GM21737 (cell line): ENCODE measurements around the gene PDXK.

Experiments
- ATAC-seq: cut with Tn5 transposase; IDR thresholded peaks from one replicate; pipeline ENCODE4 v1.9.1; 2021; ENCODE audit warnings: mild to moderate bottlenecking, moderate library complexity; ENCODE audit not compliant: unreplicated experiment

PDXK gene

DNA sequence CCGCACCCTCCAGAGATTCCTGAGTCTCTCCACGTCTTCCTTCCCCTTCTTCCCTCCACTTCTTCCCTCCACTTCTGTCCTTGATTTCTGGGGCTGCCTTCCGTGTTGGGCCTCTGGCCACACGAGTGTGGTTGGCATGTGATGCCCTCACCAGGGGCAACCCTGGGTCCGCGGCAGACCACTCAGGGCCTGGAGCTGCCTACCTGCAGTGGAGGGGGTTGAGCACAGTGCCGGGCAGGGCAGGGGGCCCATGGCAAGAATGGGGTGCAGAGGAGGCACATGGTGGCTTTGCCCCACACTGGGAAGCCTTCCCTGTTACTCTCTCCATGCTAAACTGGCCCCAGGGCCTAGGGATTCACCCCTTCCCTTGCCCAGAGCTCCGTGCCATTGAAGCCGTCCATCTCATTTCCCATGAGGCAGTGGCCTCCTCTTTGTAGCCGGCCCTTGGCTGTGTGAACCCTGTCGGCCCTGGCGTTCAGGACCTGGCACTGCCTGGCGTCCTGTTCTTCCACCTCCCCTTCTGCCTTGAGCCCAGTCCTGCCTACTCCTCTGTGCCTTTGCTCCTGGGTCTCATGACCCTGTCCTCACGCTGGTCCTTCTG lies 83.9 kb downstream of the PDXK start:
- no peak for ATAC-seq

DNA sequence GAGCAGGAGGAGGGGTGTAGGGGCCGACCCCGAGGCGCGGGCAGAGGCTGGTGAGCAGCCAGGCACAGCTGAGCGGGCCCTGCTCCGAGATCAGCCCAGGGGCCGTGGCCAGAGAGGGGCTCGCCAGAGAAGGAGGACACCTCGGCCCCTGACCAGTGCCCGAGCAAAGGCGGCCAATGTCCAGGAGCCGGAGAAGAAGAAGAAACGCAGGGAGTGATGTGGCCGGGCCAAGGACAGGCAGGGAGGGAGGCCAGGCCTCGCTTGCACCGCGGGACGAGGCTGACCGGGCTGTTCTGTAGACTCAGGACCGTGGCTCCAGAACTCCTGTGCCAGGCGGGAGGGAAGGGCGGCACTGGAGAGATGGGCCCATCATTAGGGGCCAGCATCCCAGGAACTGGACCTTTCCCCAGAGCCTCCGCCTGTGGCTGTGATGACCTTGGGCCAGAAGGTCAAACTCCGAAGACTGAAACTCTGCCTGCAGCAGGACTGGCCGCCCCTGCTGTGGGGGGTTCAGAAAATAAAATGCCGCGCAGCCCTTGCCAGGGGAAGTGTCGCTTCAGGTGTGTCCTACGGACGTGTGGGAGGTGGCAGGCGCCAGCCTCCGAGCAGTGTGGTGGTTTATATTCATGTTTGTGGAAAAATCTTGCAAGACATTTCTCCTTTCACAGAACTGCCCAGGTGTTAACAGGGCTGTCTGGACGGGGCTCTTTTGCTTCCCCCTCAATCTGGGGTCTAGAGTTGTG lies 84.8 kb downstream of the PDXK start:
- no peak for ATAC-seq

DNA sequence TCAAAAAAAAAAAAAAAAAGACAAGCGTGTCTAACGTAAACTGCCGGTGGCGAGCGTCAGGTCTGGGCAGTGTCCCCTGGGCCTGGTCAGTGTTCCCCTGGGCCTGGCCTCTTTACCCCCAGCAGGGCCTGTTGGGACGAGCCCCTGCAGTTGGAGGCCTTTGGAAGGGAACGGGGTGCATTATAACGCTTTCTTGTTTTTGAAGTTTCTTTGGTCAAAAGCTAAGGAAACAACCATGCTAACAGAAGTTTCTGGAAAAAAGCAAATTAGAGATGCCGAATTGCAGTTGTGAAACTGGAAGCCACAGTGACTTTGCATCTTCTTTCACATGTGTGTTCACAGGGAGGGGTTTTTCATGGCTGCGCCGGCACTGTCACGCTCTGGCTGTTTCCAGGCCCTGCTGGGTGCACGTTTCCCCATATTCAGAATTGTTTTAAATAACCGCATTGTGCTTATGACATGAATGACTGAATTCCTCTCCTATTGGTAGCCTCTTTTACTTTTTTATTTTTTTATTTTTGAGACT lies 86.4 kb downstream of the PDXK start:
- peak; percentile 63 for ATAC-seq

DNA sequence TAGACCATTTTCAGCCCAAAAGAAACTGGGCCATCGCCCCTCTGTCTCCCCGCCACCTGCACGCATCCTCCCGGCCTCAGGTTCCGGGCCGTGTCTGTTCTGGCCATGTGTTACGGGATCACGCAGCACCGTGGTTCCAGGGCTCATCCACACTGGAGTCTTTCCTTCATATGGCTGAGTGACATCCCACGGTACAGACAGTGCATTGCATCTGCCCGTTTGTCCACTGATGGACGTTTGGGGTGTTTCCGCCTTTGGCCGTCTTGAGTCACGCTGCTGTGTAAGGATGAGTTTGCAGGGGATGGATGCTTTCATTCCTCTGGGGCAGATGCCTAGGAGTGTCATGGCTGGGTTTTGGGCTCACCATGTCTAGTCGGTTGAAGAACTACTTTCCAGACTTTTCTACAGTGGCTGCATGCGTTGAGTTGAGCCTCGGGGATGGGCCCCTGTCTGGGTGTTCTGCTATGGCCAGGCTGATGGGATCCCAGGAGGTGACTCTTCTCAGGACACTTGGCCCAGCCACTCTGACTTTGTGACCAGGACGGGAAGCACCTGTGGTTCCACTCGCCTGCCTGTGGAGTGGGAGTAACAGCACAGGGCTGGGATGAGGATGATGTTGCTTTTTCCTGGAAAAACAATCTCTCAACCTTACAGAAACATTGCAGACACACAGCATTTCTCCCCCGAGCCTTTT lies 87.2 kb downstream of the PDXK start:
- ATAC-seq: no peak

DNA sequence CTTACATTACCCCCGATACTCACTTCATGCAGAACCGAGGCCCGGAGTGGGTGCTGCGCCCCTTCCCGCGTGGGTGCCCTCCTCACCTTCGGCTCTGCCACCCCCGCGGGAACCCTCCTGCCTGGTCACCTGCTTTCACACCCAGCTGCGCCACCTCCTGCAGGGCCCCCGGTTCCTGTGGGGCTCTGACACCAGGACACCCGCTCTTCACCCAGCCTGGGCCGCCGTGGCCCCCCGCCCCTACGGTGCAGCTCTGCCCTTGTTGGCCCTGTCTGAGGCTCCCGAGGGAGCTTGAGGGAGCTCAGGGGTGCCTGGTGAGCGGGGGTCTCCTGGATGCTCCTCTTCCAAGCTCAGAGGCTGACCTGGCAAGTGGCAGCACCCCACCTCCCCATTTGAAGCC lies 89.4 kb downstream of the PDXK start:
- no peak for ATAC-seq

DNA sequence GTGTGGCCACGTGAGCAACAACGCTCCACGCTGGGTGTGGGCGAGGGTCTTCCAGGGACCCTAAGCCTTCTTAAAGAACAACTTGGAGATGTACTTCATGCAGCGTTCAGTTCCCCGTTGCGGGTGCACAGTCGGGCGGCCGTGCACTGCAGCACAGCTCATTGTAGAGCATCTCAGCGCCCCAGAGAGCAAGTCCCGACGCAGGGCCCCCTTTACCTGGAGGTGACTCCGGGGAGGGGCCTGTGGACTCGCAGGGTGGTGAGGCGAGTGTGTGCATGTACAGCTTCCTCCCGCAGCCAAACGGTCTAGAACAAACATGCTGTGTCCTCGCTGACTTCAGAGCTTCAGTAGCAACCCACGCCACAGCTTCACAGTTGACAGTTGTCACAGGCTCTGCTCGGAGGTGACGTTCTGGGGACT lies 89.9 kb downstream of the PDXK start:
- ATAC-seq: no peak

DNA sequence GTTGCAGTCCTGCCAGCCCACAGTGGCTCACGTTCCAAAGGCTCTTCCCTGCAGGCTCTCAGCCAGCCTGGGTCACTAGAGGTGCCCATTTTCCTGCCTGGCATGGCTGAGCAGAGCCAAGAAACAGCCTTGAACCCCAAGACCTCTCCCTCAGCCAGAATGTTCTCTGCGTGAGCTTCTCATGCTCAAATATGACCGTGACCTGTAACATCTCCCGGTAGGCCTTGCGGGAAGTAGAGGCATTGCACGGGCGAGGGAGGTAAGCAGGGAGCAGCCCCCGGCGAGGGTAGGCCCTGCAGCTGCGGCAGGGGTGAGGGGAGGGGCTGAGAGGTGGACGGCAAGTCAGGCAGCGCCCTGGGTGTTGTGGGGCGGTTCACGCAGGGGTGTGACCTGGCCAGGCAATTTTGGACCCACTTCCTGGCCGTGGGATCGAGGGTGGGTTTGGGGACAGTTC lies 90.4 kb downstream of the PDXK start:
- ATAC-seq: no peak

DNA sequence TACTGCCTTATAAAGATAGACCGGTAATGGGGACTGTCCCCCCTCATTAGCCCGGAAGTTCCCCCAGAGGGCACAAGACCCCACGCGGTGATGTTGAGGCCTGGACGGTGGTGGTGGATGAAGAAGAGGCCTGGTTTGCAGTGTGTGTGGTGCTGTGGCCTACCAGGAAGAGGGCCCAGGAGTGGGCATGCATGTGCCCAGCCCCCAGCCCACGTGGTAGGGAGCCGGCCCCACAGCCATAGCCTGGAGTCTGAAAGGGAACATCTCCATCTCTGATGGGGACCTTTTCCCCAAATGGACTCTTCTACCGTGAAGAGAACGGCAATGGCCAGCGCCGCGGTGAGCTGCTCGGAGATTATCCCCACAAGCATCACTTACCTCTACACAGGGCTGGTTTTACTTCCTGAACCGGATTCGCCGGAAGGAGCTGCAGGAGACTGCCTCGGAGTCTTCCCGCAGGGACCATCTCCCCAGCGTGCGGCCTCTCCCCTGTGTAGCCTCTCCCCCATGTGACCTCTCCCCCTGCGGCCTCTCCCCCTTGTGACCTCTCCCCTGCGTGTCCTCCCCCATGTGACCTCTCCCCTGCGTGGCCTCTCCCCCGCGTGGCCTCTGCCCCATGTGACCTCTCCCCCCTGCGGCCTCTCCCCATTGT lies 91.0 kb downstream of the PDXK start:
- no peak for ATAC-seq

DNA sequence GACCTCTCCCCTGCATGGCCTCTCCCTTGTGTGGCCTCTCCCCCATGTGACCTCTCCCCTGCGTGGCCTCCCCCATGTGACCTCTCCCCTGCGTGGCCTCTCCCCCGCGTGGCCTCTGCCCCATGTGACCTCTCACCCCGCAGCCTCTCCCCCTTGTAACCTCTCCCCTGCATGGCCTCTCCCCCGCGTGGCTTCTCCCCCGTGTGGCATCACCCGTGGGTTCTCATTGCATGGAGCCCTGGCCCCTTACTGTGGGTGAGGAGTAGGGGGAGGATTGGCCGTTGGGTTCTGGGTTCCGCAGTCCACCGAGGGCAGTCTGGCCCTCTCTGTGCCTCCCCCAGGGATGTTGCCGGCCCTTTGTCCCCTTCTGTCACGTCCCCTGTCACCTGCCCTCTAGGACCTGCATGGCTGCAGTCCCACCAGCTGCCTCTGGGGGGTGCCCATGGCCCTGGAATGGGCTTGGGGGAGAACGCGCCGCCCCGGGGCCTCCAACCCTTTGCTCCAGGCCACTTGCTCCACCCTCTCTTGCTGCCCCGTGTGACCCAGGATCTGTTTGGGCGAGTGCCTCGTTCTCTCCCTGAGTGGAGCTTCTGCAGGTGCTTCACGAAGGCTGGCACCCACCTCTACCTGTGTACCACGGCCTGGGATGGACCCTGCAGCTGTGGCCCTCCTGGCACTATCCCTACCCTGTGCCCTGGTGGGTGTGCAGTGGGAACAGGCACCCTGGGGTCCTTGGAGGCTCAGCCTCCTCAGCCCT lies 91.8 kb downstream of the PDXK start:
- ATAC-seq: peak; percentile 52

DNA sequence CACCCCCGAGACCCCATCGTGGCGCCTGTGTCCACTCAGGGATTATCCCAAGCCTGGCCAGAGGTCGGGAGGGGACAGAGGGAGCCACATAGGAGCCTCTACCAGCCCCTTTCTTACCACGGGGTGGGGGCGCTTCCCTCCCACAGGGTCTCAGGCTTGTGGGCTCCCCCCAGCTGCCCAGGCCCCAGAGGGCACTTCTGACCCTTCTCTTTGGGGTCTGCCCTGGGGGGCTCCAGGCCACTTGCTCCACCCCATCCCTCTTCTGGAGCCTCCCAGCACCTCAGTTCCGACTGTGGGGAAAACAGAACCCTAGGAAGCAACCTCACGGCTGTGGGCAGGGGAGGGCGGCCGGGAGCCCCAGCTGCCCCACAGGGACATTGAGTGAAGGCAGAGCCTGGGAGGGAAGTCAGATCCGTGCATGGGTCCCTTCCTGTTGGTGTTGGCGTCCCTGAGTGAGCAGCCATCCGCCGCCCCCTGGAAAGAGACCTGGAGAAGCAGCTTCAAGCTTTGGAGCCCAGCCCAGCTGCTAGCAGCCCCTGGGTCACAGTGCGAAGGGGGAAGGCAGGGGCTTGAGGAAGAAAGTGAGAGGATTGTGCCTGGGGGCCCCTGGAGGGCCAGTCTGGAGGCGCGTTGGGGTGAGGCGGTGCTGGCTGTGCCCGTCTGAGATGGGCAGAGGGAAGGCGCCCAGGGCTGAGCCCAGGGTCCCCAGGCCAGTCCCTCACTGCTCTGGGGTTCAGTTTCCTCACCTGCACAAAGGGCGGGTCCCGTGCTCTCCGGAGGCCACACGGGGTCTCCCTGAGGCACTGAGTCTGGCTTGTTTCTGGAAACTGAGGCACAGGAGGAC lies 92.6 kb downstream of the PDXK start:
- ATAC-seq: no peak
